MCF 10A (cell line): ENCODE measurements around the gene SLC6A6. TPM values are rescaled to one million over a fixed set of nuclear protein-coding genes. Genes with fewer than 3 reads are reported as not detected.

ENCODE experiments used
- BruUV-seq: library from RNA; stranded (reverse); fragments of 400-500 nt; replicated peaks from 2 replicates; lab custom pipeline; 2021; lab: Mats Ljungman, UMichigan
- CTCF ChIA-PET: fragments of 300-600 bp; sonication (Branson Sonifier 250); formaldehyde crosslinking; extraction: SDS; loops from one replicate; lab custom pipeline; 2021; ENCODE audit warnings: antibody characterized with exemption, inconsistent platforms; lab: Yijun Ruan, JAX
- POLR2A ChIA-PET: fragments of 300-600, 350-650 bp; sonication (Branson Sonifier 250); formaldehyde crosslinking; extraction: SDS; loops from one replicate; lab custom pipeline; 2020; ENCODE audit warnings: antibody characterized with exemption, inconsistent platforms; lab: Yijun Ruan, JAX
- DNase-seq: peaks from one replicate; pipeline ENCODE4 v3.0.0-alpha.2; 2018; ENCODE audit not compliant: unreplicated experiment
- H3K27ac Mint-ChIP-seq: one replicate; pipeline ENCODE4 v1.8.0; 2022; ENCODE audit warnings: mild to moderate bottlenecking, low read depth, mixed read lengths; ENCODE audit not compliant: unreplicated experiment
- H3K27me3 Mint-ChIP-seq: one replicate; pipeline ENCODE4 v1.8.0; 2022; ENCODE audit warnings: mixed read lengths; ENCODE audit not compliant: insufficient read depth, unreplicated experiment
- H3K36me3 Mint-ChIP-seq: one replicate; pipeline ENCODE4 v1.8.0; 2022; ENCODE audit warnings: mild to moderate bottlenecking, moderate library complexity, mixed read lengths; ENCODE audit not compliant: insufficient read depth, unreplicated experiment
- H3K4me1 Mint-ChIP-seq: one replicate; pipeline ENCODE4 v1.8.0; 2022; ENCODE audit warnings: mixed read lengths; ENCODE audit not compliant: insufficient read depth, unreplicated experiment
- H3K4me3 Mint-ChIP-seq: one replicate; pipeline ENCODE4 v1.8.0; 2022; ENCODE audit warnings: mild to moderate bottlenecking, moderate library complexity, mixed read lengths; ENCODE audit not compliant: unreplicated experiment
- H3K9me3 Mint-ChIP-seq: one replicate; pipeline ENCODE4 v1.8.0; 2022; ENCODE audit warnings: mixed read lengths; ENCODE audit not compliant: unreplicated experiment
- CTCF ChIP-seq: fragments of 200-600 bp; IDR thresholded peaks from one replicate; pipeline ENCODE4 v1.8.0; 2022; ENCODE audit warnings: antibody characterized with exemption, mild to moderate bottlenecking; ENCODE audit not compliant: unreplicated experiment
- intact Hi-C: fragments of 100-400 bp; cut with micrococcal nuclease; formaldehyde crosslinking; loops from 2 replicates; pipeline ENCODE4 v1.14.1; 2022
- total RNA-seq: library from RNA; stranded (reverse); gene quantifications from 2 replicates; pipeline ENCODE4 v1.2.3, GENCODE V29; 2022

Gene SLC6A6
- total RNA-seq, 1 experiment from 2014 or later: 7.6 TPM

GRCh38 chr3:14518432-14518802 is 116.0 kb downstream of the SLC6A6 start:
- H3K9me3 Mint-ChIP-seq: no peaks in the 10 kb centered on the region
- intact Hi-C loops: no loop called here
- ChIA-PET CTCF (interaction anchor here (0.6 to 3.4 kb wide), 4 partner anchors 10 to 402 kb away, joined by 3 to 27 read pairs (median 4); no protein-coding TSS in a partner anchor), POLR2A (no interaction called here)
- H3K4me1 Mint-ChIP-seq: no peaks in the 10 kb centered on the region
- no TSS peak for BruUV-seq
- no peak for DNase-seq
- peaks cover 25% of the 10 kb centered on the region for H3K27me3 Mint-ChIP-seq
- no peak overlapping the region for H3K4me3 Mint-ChIP-seq
- no peak overlapping the region for H3K27ac Mint-ChIP-seq
- TF ChIP-seq CTCF: no peak
- H3K36me3 Mint-ChIP-seq: no peaks in the 10 kb centered on the region

GRCh38 chr3:14518893-14519292 is 116.5 kb downstream of the SLC6A6 start:
- ChIA-PET CTCF (interaction anchor here (0.6 to 3.4 kb wide), 4 partner anchors 10 to 402 kb away, joined by 3 to 27 read pairs (median 4); no protein-coding TSS in a partner anchor), POLR2A (no interaction called here)
- no peak for DNase-seq
- intact Hi-C loops: no loop called here
- H3K4me3 Mint-ChIP-seq: no peak overlapping the region
- H3K4me1 Mint-ChIP-seq: no peaks in the 10 kb centered on the region
- H3K27ac Mint-ChIP-seq: no peak overlapping the region
- no peak for TF ChIP-seq CTCF
- H3K9me3 Mint-ChIP-seq: no peaks in the 10 kb centered on the region
- H3K36me3 Mint-ChIP-seq: no peaks in the 10 kb centered on the region
- no TSS peak for BruUV-seq
- peaks cover 25% of the 10 kb centered on the region for H3K27me3 Mint-ChIP-seq

- DNase-seq: no peak
- intact Hi-C loops: no loop called here
- no peak for TF ChIP-seq CTCF
- no TSS peak for BruUV-seq
- CTCF ChIA-PET: interaction anchor here (1.2 to 3.4 kb wide), 2 partner anchors 11 to 401 kb away, joined by 4 to 27 read pairs; no protein-coding TSS in a partner anchor
- no peak overlapping the region for H3K4me3 Mint-ChIP-seq
- POLR2A ChIA-PET: no interaction called here
- no peaks in the 10 kb centered on the region for H3K9me3 Mint-ChIP-seq
- no peaks in the 10 kb centered on the region for H3K4me1 Mint-ChIP-seq
- H3K27ac Mint-ChIP-seq: no peak overlapping the region
- H3K36me3 Mint-ChIP-seq: no peaks in the 10 kb centered on the region
- peaks cover 25% of the 10 kb centered on the region for H3K27me3 Mint-ChIP-seq
These were observed 117.0 kb downstream of the SLC6A6 start for GRCh38 chr3:14519406-14519805.

GRCh38 chr3:14520149-14520548 is 117.7 kb downstream of the SLC6A6 start:
- Mint-ChIP-seq H3K27me3 (peaks cover 25% of the 10 kb centered on the region), H3K9me3 (no peaks in the 10 kb centered on the region), H3K27ac (no peak overlapping the region), H3K4me1 (no peaks in the 10 kb centered on the region), H3K36me3 (no peaks in the 10 kb centered on the region), H3K4me3 (no peak overlapping the region)
- POLR2A ChIA-PET: no interaction called here
- CTCF ChIA-PET: interaction anchor here (3.4 kb wide), 1 partner anchor 12 kb away, joined by 27 read pairs; no protein-coding TSS in a partner anchor
- BruUV-seq: no TSS peak
- intact Hi-C loops: no loop called here
- TF ChIP-seq CTCF: no peak
- no peak for DNase-seq
